GM20431 (cell line): ENCODE measurements around the gene CAPN2.

Experiments
- in situ Hi-C: fragments of 300-500 bp; cut with MseI, MboI; formaldehyde crosslinking; loops from one replicate; pipeline ENCODE4 v1.15.0; 2020; ENCODE audit warnings: low sequenced_read_pairs; ENCODE audit not compliant: unreplicated experiment

The CAPN2 gene

GRCh38 chr1:223714849-223715603 is 2.7 kb downstream of the CAPN2 start:
- in situ Hi-C loops = no loop called here

- in situ Hi-C loops = no loop called here
These were observed 3.3 kb downstream of the CAPN2 start for GRCh38 chr1:223715604-223716172.

- in situ Hi-C loops = no loop called here
These were observed 4.0 kb downstream of the CAPN2 start for GRCh38 chr1:223716302-223716862.

GRCh38 chr1:223717123-223717522 is 4.8 kb downstream of the CAPN2 start:
- in situ Hi-C loops = no loop called here

GRCh38 chr1:223717695-223718363 is 5.5 kb downstream of the CAPN2 start:
- in situ Hi-C loops = no loop called here

- in situ Hi-C loops = no loop called here
These were observed 6.5 kb downstream of the CAPN2 start for GRCh38 chr1:223718850-223719249.

- in situ Hi-C loops = no loop called here
These were observed 8.7 kb downstream of the CAPN2 start for GRCh38 chr1:223720971-223721591.

- in situ Hi-C loops = no loop called here
These were observed 9.6 kb downstream of the CAPN2 start for GRCh38 chr1:223721658-223722607.

- in situ Hi-C loops = no loop called here
These were observed 11.1 kb downstream of the CAPN2 start for GRCh38 chr1:223723351-223723904.

- in situ Hi-C loops = no loop called here
These were observed 12.0 kb downstream of the CAPN2 start for GRCh38 chr1:223724376-223724775.

GRCh38 chr1:223725578-223725977 is 13.2 kb downstream of the CAPN2 start:
- in situ Hi-C loops = no loop called here

GRCh38 chr1:223726380-223727001 is 14.2 kb downstream of the CAPN2 start:
- in situ Hi-C loops = no loop called here

GRCh38 chr1:223727541-223727940 is 15.2 kb downstream of the CAPN2 start:
- in situ Hi-C loops = no loop called here

GRCh38 chr1:223729906-223730305 is 17.6 kb downstream of the CAPN2 start:
- in situ Hi-C loops = no loop called here

GRCh38 chr1:223730479-223731132 is 18.3 kb downstream of the CAPN2 start:
- in situ Hi-C loops = no loop called here

GRCh38 chr1:223731133-223731770 is 18.9 kb downstream of the CAPN2 start:
- in situ Hi-C loops = no loop called here

GRCh38 chr1:223732993-223733798 is 20.9 kb downstream of the CAPN2 start:
- in situ Hi-C loops = no loop called here
